HG03457 (cell line): ENCODE data around the gene CPOX.

Experiments
- ATAC-seq: cut with Tn5 transposase; IDR thresholded peaks from one replicate; pipeline ENCODE4 v1.9.1; 2021; ENCODE audit warnings: moderate number of reproducible peaks; ENCODE audit not compliant: unreplicated experiment

The CPOX gene

GRCh38 chr3:98541695-98542094, 51.7 kb downstream of the CPOX start:
- no peak for ATAC-seq

- peak; percentile 35 for ATAC-seq
Observed at GRCh38 chr3:98540346-98540745, 53.1 kb downstream of the CPOX start.

GRCh38 chr3:98536456-98537017, 56.9 kb downstream of the CPOX start:
- peak; percentile 72 for ATAC-seq

- ATAC-seq = no peak
Observed at GRCh38 chr3:98534734-98535133, 58.7 kb downstream of the CPOX start.

- no peak for ATAC-seq
Observed at GRCh38 chr3:98534168-98534567, 59.2 kb downstream of the CPOX start.

GRCh38 chr3:98532709-98533571, 60.5 kb downstream of the CPOX start:
- ATAC-seq = no peak

- ATAC-seq = no peak
Observed at GRCh38 chr3:98532275-98532637, 61.2 kb downstream of the CPOX start.

- ATAC-seq = peak; percentile 22
Observed at GRCh38 chr3:98531622-98532274, 61.7 kb downstream of the CPOX start, which contains the start of gene GPR15. GPR15 (plus strand) TSS chr3:98531978; CDS start chr3:98532034, 56 bp downstream.

- no peak for ATAC-seq
Observed at GRCh38 chr3:98530676-98531075, 62.7 kb downstream of the CPOX start.

GRCh38 chr3:98529856-98530459, 63.5 kb downstream of the CPOX start:
- no peak for ATAC-seq
